Camera-type eye (tissue), 1 donor: ENCODE data around the gene IDI1. TPM values are rescaled to one million over a fixed set of nuclear protein-coding genes. Genes with fewer than 3 reads are reported as not detected.

ENCODE experiments used
- total RNA-seq: library from RNA; depleted of rRNA; stranded (reverse); fragments of >200 nt; gene quantifications from one replicate; pipeline ENCODE4 v1.2.3, GENCODE V29; 2014

The IDI1 gene
- 72.8 TPM for total RNA-seq

GRCh38 chr10:1048732-1049424 is at the start of gene IDI1:
Gene IDI1, minus strand, starts transcription at chr10:1049119. Its CDS starts 116 bp downstream, at chr10:1049003.

GRCh38 chr10:1056326-1057105 is 7.6 kb upstream of the IDI1 start, which contains the start of gene WDR37:
Gene WDR37, plus strand, starts transcription at chr10:1056385. Its CDS starts 15,771 bp downstream, at chr10:1072156.

GRCh38 chr10:1025683-1026082 is 23.2 kb downstream of the IDI1 start, which contains the start of gene IDI2:
Gene IDI2, minus strand, starts transcription at chr10:1025859. Its CDS starts 1,136 bp downstream, at chr10:1024723.

Other genes with a start within 250 kb of the IDI1 start
- 54.6 TPM for gene LARP4B, start 117.4 kb downstream of the IDI1 start, total RNA-seq
- gene GTPBP4, start 60.7 kb downstream of the IDI1 start, total RNA-seq = 26.1 TPM
- not detected for gene IDI2, start 23.3 kb downstream of the IDI1 start, total RNA-seq
- gene WDR37, start 7.3 kb upstream of the IDI1 start, total RNA-seq = 24.0 TPM